IPS DF 4.7 (cell line): ENCODE data around the gene TEX29.

Experiments used
- DNase-seq: peaks from one replicate; pipeline ENCODE4 v3.0.0-alpha.2; 2013; ENCODE audit warnings: low spot score; ENCODE audit errors: extremely low read depth

Gene TEX29

DNA sequence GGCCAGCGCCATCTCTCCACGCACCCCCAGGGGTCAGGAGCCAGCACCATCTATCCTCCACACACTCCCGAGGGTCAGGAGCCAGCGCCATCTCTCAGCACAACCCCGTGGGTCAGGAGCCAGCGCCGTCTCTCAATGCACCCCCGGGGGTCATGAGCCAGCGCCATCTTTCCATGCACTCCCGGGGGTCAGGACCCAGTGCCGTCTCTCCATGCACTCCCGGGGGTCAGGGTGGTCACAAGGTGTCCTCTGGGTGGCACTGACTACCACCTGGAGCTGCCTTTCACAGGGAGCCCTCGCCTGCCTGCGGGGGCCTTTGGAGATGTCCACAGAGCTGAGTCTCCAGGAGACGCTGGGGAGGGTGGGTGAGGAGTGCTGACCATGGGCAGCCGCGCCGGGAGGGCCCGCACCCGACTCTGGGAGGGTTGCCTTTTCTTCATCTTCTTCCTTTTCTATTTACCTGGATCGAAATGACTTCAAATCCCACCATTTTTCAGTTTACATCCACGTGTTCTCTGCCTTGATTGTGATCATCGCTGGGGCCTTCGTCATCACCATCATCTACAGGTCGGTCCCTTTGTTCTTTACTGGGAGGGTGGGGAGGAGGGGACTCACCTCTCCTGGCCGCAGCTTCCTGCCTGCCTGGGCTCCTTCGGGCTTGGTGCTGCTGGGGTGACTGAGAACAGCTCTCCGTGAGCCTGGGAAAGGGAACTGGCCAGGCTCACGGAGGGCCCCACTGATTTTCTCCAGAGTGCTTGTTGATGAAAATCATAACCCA, 19.1 kb downstream of the TEX29 start:
- DNase-seq = no peak

DNA sequence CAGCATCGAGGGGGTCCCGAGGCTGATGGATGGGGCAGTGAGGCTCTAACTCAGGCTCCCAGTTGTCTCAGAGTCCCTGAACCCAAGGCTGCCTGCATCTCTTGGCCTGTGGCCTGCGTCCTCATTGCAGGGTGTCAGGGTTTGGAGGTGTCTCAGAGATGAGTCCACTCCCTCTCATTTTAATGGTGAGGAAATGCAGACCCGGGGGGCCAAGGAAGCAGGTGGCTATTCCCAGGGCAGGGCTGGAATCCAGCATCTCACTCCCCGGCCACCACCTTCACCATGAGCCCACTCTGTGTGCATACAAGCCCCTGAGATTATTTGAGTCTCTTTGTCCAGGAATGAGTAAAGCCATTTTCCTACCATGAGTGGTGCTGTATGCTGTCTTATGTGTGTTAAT, 21.4 kb downstream of the TEX29 start:
- no peak for DNase-seq

DNA sequence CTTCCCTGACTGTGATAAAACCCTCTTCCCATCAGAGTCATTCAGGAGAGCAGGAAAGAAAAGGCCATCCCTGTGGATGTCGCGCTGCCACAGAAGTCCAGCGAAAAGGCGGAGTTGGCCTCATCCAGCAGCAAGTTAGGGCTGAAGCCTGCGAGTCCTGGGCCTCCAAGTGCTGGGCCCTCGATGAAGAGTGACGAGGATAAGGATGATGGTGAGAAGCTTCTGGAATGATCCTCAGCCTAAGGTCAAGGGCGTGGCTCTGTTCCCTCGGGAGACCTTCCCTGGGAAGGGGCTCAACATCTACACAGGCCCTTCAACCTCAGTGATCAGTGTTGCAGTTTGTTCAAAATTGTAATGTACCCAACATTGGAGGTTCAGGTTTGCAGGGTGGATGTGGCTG, 22.3 kb downstream of the TEX29 start:
- DNase-seq = no peak

- DNase-seq = no peak
Observed at GRCh38 chr13:111343186-111343805, 22.9 kb downstream of the TEX29 start.

- peak; percentile 76 for DNase-seq
Observed at GRCh38 chr13:111344471-111345191, 24.2 kb downstream of the TEX29 start.

- DNase-seq = no peak
Observed at GRCh38 chr13:111345682-111346081, 25.2 kb downstream of the TEX29 start.

GRCh38 chr13:111346101-111346680, 25.7 kb downstream of the TEX29 start:
- no peak for DNase-seq

- DNase-seq = no peak
Observed at GRCh38 chr13:111347438-111347837, 27.0 kb downstream of the TEX29 start.

GRCh38 chr13:111353508-111353907, 33.1 kb downstream of the TEX29 start:
- DNase-seq = no peak

- no peak for DNase-seq
Observed at GRCh38 chr13:111354789-111355188, 34.3 kb downstream of the TEX29 start.

DNA sequence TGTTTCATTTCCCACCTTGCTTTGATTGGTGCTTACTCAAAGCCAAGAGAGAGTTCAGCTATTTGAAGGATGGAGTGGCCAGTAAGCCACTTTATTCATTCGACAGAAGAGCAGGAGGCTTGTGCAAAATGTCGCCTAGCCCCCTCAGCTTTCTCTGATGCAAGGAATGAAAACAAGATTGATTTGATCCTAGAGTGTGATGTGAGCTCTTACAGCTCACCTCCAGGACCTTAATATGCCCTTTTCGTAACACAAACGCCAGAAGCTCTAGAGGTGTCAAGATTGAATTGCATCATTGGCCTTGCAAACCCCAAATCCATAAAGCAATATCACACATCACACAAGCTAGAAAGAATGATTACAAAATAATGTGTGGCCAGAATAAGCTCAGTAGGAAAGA, 36.4 kb downstream of the TEX29 start:
- no peak for DNase-seq

GRCh38 chr13:111359237-111359915, 38.9 kb downstream of the TEX29 start:
- peak; percentile 7 for DNase-seq

DNA sequence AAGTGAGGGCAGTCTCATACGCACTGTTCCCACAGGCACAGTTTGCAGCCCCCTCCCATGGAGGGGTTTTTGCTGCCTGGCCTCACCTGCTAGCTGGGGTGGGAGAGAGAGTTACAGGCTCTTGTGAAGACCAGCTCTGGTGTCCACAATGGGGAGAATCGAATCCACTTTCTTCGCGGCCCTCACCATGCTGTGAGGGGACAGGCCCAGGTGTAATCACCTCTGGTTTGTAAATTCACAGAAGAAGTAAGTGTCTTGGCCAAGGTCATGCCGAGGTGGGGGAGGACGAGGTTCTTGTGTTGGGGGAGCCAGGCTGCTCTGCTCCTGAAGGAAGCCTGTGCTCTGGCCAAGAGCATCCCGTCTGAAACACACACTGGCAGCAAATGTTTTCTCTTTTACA, 39.5 kb downstream of the TEX29 start:
- no peak for DNase-seq

- no peak for DNase-seq
Observed at GRCh38 chr13:111360452-111360851, 40.0 kb downstream of the TEX29 start.

- no peak for DNase-seq
Observed at GRCh38 chr13:111361046-111361872, 40.8 kb downstream of the TEX29 start.

DNA sequence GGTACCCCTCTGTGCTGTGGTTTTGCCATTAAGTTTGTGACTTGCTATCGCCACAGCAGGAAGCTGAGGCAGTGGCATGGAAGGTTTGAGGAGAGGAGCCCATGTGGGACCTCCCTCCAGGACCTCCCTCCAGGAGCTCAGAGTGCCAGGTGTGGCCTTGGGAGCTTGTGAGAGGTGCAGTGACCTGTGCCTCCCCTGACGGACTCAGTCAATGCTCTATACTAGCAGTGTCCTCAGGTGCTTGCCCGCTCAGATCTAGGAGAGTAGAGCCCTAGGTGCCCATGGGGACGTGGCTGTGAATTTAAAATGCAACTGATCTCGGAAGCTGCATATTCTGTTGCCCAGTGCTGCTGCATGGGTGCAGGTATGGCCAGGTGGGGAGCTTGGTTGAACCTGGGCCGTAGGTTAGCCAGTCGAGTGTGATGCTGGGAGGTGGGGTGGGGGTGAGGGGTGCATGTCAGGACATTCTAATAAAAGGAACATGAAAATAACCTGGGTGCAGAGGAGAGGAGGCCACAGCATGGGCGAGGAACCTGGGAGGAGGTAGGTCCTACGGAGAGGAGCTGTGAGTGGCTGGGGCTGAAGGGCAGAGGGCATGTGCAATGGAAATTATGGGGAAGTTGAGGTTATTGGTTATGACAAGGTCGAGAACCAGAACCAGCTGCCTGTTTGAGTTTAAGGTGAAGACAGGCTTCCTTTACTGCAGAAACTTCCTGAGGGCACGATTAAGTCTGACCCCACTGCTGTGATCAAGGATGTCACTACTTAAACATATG, 41.6 kb downstream of the TEX29 start:
- DNase-seq = no peak

DNA sequence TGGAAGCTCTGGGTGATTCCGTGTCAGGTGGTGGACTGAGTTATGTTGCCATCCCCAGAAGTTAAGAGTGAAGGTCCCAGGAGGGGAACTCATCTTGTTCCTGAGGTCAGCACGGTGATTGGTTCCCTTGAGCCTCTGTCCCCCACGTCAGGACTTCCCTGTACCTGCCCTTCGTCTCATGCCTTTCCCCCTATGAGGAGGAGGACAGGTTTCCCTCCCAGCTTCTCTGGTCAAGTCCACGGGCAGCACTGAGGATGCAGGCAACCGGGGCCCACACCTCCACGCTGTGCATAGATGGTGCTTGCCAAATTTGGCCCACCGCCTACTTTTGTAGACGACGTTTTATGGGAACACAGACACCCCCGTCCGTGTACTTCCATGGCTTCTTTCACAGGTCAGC, 42.7 kb downstream of the TEX29 start:
- DNase-seq = no peak

- DNase-seq = no peak
Observed at GRCh38 chr13:111363591-111363990, 43.1 kb downstream of the TEX29 start.

GRCh38 chr13:111365149-111366005, 44.9 kb downstream of the TEX29 start:
- no peak for DNase-seq
